Endothelial cell of hepatic sinusoid (primary cell): ENCODE measurements around the gene TGFA.

ENCODE experiments used
- in situ Hi-C: cut with HindIII; loops from 2 replicates; pipeline ENCODE4 v1.10.0; 2017; ENCODE audit warnings: low sequenced_read_pairs

Gene TGFA

GRCh38 chr2:70553584-70554337 is at the start of gene TGFA:
Gene TGFA, minus strand, starts transcription at chr2:70553826. Its CDS starts 59 bp downstream, at chr2:70553767.
- in situ Hi-C loops: loop anchor here (5.0 kb wide), 1 partner anchor 81 kb away; no protein-coding TSS in a partner anchor

DNA sequence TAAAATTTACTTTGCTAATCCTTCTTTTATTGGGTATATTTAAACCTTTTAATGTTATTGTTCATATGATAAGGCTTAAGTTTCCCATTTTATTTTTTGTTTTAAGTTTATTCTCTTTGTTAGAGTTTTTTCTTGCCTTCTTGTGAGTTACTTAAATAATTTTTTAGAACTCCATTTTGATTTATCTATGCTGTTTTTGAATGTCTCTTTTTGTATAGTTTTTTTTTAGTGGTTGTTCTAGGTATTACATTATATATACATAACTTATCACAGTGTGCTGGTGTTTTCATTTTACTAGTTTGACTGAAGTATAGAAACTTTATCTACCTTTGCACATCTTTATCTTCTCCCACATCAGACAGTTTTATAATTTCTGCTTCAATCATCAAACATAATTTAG is 49.4 kb upstream of the TGFA start:
- in situ Hi-C loops: no loop called here

DNA sequence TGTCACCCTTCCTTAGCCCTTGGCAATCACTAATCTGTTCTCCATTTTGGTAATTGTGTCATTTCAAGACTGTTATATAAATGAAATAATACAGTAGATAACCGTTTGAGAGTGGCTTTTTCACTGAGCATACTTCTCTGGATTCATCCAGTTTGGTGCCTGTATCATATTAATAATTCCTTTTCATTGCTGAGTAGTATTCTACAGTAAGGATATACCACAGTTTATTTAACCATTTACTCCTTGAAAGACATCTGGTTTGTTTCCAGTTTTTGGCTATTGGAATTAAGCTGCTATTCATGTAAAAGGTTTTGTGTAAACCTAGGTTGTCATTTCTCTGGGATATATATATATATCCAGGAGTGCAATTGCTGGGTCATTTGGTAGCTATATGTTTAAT is 44.6 kb upstream of the TGFA start:
- in situ Hi-C loops: no loop called here

DNA sequence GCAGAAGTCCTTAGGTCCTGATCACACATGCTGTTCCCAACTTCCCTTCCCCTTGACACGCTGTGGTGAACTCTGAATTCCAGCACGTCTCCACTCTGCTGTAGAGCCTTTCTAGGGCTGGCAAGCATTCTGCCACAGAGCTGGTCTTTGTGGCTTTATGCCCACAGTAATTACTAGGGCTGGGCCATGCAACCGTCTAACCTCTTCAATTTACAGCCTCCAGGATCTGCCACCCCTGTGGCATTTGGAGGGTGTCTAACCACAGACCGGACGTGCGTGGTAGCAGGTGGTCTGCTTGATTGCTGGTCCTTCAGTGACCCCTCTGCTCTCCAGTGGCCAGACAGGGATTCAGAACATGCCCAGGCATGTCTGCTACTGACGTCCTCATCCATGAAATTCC is 43.1 kb upstream of the TGFA start:
- in situ Hi-C loops: no loop called here

- in situ Hi-C loops: no loop called here
Measured at GRCh38 chr2:70596293-70596692, 42.7 kb upstream of the TGFA start.

DNA sequence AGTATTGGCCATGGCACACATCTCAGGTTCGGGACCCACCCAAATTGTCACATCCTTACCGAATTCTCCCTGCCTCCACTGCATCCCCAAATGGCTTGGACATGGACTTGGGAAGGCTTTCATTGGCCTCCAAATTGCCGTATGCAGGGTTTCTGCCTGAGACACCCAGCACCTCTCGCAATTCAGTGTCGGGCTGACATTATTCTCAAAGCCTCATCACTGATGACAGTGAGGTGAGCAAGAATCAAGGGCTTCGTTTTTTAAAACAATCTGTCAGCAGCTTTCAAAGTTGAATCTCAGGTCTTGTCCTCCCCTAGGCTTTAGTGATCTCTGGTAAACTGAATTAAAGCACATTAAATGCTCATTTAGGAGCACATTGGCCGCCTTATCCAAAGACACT is 29.5 kb upstream of the TGFA start:
- in situ Hi-C loops: loop anchor here (5.0 kb wide), 1 partner anchor 49 kb away; no protein-coding TSS in a partner anchor

DNA sequence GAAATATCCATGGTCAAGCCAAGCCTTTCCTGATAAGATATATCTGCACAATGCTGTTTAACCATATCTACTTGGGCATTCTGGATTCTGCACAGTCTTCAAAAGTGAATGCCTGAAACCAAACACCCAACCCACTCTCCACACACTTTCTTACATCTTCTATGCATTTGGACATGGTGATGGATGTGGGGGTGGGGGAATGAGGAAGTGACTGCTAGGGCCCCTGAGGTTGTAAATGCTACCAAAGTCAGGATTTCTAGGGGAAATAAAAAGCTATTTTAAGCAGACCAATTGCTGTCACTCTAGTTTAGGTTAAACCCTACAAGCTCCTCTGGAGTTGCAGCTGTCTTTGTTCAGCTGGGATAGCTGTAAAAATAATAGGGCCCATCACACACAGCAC is 26.7 kb upstream of the TGFA start:
- in situ Hi-C loops: loop anchor here (5.0 kb wide), 1 partner anchor 52 kb away; no protein-coding TSS in a partner anchor

GRCh38 chr2:70574618-70575017 is 21.0 kb upstream of the TGFA start:
- in situ Hi-C loops: no loop called here

DNA sequence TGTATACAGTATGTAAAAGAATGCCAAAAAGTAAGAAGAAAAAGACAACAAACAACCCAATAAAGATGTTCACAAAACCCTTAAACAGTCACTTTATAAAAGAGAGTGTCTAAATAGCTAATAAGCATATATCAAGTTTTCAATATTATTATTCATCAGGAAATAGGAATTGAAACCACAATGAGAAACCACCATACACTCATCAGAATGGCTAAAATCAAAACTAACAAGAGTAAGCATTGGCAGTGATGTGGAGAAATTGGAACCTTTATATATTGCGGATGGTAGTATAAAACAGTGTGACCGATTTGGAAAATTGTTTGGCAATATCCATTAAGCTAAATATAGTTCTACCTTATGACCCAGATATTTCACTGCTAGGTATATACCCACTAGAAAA is 20.5 kb upstream of the TGFA start:
- in situ Hi-C loops: no loop called here

DNA sequence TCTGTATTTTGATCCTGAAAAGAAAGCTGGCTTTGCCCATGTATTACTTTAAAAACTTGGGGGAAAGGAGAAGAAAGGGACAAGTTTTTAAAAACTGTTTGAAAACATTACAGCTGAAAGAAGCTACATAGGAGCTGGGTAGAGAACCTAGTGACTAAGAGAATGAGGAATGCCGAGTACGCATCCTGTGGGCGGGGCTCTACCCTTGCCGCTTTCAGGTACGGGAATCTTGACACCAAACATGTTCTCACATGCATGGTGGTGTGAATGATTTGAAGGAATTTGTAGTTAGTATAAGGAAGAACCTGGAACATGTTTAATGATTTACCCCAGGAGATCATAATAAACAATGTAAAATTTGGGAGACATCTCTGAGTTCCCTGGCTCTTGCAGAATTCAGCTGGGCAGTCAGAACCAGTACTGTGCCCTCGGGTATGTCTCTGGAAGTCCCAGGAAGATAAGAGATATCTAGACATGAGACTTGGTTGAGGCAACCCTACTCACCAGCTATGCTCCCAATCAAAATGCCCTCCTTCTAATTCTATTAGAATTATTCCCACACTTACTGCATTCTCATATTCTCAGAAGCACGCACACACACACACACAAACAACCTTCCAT is 16.5 kb upstream of the TGFA start:
- in situ Hi-C loops: no loop called here

GRCh38 chr2:70569559-70569958 is 15.9 kb upstream of the TGFA start:
- in situ Hi-C loops: no loop called here

- in situ Hi-C loops: no loop called here
Measured at GRCh38 chr2:70566906-70567305, 13.3 kb upstream of the TGFA start.

GRCh38 chr2:70566464-70566863 is 12.8 kb upstream of the TGFA start:
- in situ Hi-C loops: no loop called here

GRCh38 chr2:70565039-70565731 is 11.6 kb upstream of the TGFA start:
- in situ Hi-C loops: no loop called here

- in situ Hi-C loops: no loop called here
Measured at GRCh38 chr2:70561893-70562292, 8.3 kb upstream of the TGFA start.

GRCh38 chr2:70560442-70560841 is 6.8 kb upstream of the TGFA start:
- in situ Hi-C loops: no loop called here

GRCh38 chr2:70560040-70560439 is 6.4 kb upstream of the TGFA start:
- in situ Hi-C loops: no loop called here

DNA sequence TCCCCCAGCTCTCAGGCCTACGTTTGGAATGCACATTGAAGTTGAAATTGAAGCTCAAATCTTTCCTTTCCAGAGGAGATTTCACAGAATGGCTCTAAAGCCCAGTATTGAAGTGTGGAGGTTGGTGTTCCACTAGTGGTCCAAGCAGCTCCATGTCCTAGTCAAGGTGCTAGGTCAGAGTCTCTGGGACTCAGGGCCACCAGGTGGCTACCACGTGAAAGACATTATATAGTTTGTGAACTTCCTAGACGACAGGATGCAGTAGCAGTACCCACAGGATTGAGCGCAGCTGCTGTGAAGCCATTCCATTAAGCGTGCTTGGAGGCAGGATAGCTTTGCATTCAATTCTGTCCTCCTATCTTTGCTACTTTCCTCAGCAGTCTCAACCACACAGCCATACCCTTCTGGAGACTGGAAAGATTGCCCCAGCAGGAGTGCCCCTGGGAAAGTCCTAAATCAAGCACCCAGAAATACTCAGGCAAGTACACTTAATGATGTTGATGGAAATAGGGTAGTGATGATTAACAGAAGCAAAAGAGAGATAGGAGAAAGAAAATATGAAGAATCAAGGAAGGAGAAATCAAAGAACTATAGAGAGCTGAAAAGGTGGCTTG is 4.7 kb upstream of the TGFA start:
- in situ Hi-C loops: no loop called here

DNA sequence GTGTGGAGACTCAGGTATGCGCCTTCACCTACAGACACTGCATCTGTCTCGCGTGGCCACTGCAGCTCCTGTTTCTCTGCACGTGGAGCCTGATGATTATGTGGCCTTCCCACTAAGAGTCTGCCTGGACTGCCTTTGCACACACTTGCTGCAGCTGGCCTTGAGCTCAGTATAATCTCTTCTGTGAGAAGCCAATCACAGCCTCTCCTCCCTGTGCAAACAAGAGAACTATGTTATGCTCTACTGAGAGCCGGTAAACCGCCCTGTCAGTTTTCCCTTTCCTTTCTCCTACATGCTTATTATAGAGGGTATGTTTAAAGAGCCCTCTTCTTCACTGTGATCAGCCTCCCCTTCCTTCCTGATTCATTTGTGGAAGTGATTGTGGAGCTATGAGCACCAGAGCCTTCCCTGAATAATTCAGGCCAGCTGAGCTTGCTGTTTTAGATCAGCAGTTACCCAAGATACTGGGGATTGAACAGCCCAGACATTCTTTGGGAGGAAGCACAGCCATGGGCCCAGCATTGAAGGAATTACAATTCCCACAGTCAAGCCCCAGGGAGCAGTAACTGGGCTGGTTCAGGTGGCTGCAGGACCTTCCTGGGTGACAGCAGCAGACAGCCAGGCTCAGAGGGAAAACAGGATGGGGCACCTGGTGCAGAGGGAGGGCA is 3.7 kb upstream of the TGFA start:
- in situ Hi-C loops: no loop called here

- in situ Hi-C loops: no loop called here
Measured at GRCh38 chr2:70556608-70557007, 3.0 kb upstream of the TGFA start.
